GM12874 (cell line): ENCODE results near the gene ERGIC1.

Experiments used
- CTCF ChIP-seq: IDR thresholded peaks from 2 replicates; pipeline ENCODE4 v1.5.1; 2011; ENCODE audit warnings: low read depth, mild to moderate bottlenecking, control low read depth, low read length, moderate library complexity; ENCODE audit not compliant: insufficient read depth

The ERGIC1 gene

GRCh38 chr5:172926008-172926523 lies 92.0 kb downstream of the ERGIC1 start:
- no peak for TF ChIP-seq CTCF

GRCh38 chr5:172926796-172927195 lies 92.7 kb downstream of the ERGIC1 start:
- no peak for TF ChIP-seq CTCF

- TF ChIP-seq CTCF: no peak
Observed at GRCh38 chr5:172929371-172929838, 95.4 kb downstream of the ERGIC1 start.

GRCh38 chr5:172931001-172931536 lies 97.0 kb downstream of the ERGIC1 start:
- no peak for TF ChIP-seq CTCF

GRCh38 chr5:172932313-172933017 lies 98.4 kb downstream of the ERGIC1 start:
- peak; percentile 96 for TF ChIP-seq CTCF

GRCh38 chr5:172933238-172933637 lies 99.2 kb downstream of the ERGIC1 start:
- no peak for TF ChIP-seq CTCF

- TF ChIP-seq CTCF: no peak
Observed at GRCh38 chr5:172935096-172935495, 101.0 kb downstream of the ERGIC1 start.
